ENCODE data around the gene KRT78. TPM values are rescaled to one million over a fixed set of nuclear protein-coding genes. Genes with fewer than 3 reads are reported as not detected.

Gene KRT78
- total RNA-seq, 1 experiment from 2014 or later, result not detected

DNA sequence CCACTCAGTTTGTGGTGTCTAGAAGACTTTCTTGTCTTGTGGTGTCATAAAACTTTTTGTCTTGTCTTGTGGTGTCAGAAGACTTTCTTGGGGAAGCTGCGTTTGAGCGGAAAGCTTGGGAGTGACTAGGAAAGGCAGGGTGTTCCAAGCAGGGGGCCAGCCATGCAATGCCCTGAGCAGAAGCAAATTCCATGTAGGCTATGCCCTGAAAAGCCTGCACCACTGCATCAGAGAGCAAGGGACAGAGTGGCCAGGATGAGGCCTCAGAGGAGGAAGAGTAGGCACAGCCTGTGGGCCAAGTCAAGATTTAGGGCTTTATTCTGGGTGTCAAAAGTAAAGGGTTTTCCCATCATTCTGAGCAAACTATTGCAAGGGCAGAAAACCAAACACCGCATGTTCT lies 41.6 kb upstream of the KRT78 start (continued):
- TF ChIP-seq, protein P1, sequence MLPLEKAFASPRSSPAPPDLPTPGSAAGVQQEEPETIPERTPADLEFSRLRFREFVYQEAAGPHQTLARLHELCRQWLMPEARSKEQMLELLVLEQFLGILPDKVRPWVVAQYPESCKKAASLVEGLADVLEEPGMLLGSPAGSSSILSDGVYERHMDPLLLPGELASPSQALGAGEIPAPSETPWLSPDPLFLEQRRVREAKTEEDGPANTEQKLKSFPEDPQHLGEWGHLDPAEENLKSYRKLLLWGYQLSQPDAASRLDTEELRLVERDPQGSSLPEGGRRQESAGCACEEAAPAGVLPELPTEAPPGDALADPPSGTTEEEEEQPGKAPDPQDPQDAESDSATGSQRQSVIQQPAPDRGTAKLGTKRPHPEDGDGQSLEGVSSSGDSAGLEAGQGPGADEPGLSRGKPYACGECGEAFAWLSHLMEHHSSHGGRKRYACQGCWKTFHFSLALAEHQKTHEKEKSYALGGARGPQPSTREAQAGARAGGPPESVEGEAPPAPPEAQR (CRISPR knock-in tag; IDR thresholded peaks at IDR 0.05), result no peak
- TF ChIP-seq TEAD4 (CRISPR knock-in tag; IDR thresholded peaks at IDR 0.05) (no peak), USF2 (CRISPR knock-in tag; IDR thresholded peaks at IDR 0.05) (no peak), ATF2 (CRISPR knock-in tag; IDR thresholded peaks at IDR 0.05; ENCODE audit: borderline replicate concordance, low read depth) (no peak), JUN (CRISPR knock-in tag; IDR thresholded peaks at IDR 0.05) (no peak), IRF2 (CRISPR knock-in tag; IDR thresholded peaks at IDR 0.05; ENCODE audit: borderline replicate concordance, low read depth) (no peak), ETV6 (CRISPR knock-in tag; IDR thresholded peaks at IDR 0.05) (no peak), SOX15 (CRISPR knock-in tag; IDR thresholded peaks at IDR 0.05) (no peak), ZBTB21 (CRISPR knock-in tag; IDR thresholded peaks at IDR 0.05; ENCODE audit: borderline replicate concordance) (no peak), HMGA2 (CRISPR knock-in tag; IDR thresholded peaks at IDR 0.05) (no peak), ZNF423 (CRISPR knock-in tag; IDR thresholded peaks at IDR 0.05) (no peak), USF1 (CRISPR knock-in tag; IDR thresholded peaks at IDR 0.05) (no peak), NR1H2 (CRISPR knock-in tag; IDR thresholded peaks at IDR 0.05) (no peak), GTF2I (CRISPR knock-in tag; conservative IDR thresholded peaks at IDR 0.05) (no peak)

DNA sequence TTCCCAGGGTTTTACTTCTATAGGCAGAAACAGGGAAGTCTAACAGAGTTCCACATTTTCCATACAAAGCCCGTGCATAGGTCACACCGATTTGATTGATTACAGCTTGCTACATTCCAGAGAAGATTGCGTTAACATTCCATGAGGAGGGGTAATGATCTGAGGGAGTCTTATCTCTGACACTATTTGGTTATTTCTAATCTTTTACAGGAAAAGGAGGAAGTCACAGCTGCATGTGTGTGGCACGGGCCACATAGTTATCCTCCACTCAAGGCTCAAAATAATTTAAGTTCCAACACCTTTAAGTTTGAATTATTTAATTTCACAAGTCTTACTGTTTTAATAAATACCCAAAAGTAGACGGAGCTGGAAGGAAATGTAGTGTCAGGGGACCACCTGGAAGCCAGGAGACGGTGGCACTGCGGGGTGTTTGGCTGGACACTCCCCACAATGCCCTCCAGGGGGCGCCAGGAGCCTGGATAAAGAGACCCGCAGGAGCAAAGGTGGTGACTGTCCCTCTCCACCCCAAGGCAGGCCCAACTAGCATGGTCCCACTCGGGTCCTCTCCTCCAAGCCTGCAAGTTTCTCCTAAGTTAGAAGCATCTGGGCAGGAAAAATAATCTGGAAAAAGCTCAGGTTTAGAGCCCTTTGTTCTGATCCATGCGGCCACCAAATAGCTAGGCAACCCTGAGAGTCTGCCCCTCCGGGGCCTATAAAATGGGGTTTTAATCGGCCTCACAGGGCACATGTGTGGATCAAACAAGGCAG lies 35.9 kb upstream of the KRT78 start:
- Mint-ChIP-seq H3K27ac (no peak overlapping the region), H3K9me3 (no peaks in the 10 kb centered on the region), H3K4me3 (no peak overlapping the region), H3K27me3 (ENCODE audit: low read depth) (no peaks in the 10 kb centered on the region; the same call in 1 of the 2 replicates), H3K36me3 (no peaks in the 10 kb centered on the region), H3K4me1 (no peaks in the 10 kb centered on the region)
- DNase-seq (ENCODE audit: low spot score) (peak; percentile 92), ATAC-seq (peak; percentile 74)
- TF ChIP-seq TCF7 (CRISPR knock-in tag; IDR thresholded peaks at IDR 0.05; ENCODE audit: low read depth) (no peak), AFF4 (CRISPR knock-in tag; IDR thresholded peaks at IDR 0.05; ENCODE audit: borderline replicate concordance) (no peak), GABPB1 (CRISPR knock-in tag; IDR thresholded peaks at IDR 0.05) (peak; percentile 95), GTF2I (CRISPR knock-in tag; conservative IDR thresholded peaks at IDR 0.05) (peak; percentile 55; the same call in 1 of the 2 replicates), OVOL2 (CRISPR knock-in tag; IDR thresholded peaks at IDR 0.05; ENCODE audit: borderline replicate concordance) (no peak), ZNF121 (CRISPR knock-in tag; IDR thresholded peaks at IDR 0.05) (peak; percentile 100), SOX15 (CRISPR knock-in tag; IDR thresholded peaks at IDR 0.05) (no peak), CDX4 (CRISPR knock-in tag; IDR thresholded peaks at IDR 0.05; ENCODE audit: borderline replicate concordance) (no peak)
- TF ChIP-seq, protein P2, sequence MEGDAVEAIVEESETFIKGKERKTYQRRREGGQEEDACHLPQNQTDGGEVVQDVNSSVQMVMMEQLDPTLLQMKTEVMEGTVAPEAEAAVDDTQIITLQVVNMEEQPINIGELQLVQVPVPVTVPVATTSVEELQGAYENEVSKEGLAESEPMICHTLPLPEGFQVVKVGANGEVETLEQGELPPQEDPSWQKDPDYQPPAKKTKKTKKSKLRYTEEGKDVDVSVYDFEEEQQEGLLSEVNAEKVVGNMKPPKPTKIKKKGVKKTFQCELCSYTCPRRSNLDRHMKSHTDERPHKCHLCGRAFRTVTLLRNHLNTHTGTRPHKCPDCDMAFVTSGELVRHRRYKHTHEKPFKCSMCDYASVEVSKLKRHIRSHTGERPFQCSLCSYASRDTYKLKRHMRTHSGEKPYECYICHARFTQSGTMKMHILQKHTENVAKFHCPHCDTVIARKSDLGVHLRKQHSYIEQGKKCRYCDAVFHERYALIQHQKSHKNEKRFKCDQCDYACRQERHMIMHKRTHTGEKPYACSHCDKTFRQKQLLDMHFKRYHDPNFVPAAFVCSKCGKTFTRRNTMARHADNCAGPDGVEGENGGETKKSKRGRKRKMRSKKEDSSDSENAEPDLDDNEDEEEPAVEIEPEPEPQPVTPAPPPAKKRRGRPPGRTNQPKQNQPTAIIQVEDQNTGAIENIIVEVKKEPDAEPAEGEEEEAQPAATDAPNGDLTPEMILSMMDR (IDR thresholded peaks at IDR 0.05), result peak; percentile 98
- POLR2A ChIA-PET, result interaction anchor here (0.8 to 2.2 kb wide), 5 partner anchors 19 to 96 kb away, joined by 3 to 10 read pairs (median 4); partner anchors contain the start of genes KRT18 and KRT8
- CTCF ChIA-PET, result interaction anchor here (0.6 to 10.1 kb wide), 44 partner anchors 11 to 703 kb away, joined by 3 to 526 read pairs (median 4); partner anchors contain the start of genes EIF4B and KRT8

Data from WTC11 (cell line).